ENCODE data around the gene PRIM2.
"Not testable (repeated sequence)": the region's sequence is repeated elsewhere in the genome, so short reads cannot be mapped to it uniquely, and the experiment has no call there.

PRIM2 gene

GRCh38 chr6:57505251-57505650, 187.8 kb downstream of the PRIM2 start:
- DNase-seq (ENCODE audit: low read depth in 2 of 2): not testable (repeated sequence)

DNA sequence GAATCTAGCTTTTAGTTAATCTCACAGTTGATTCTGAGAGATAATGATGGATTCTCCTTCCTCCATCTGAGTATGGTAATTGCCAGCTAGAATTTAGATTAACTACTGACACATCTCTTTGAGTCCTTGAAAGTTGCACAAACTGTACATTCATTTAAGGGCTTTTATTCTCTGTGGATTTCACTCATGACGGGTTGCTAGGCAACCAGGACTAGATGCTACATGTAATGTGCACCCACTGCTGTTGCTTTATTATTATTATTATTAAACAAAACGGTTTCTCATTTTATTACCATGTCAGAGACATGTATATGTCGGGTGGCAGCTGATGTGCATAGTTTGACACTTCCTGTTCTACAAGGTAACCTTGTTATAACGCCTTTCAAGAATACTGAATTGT, 193.0 kb downstream of the PRIM2 start:
- DNase-seq (ENCODE audit: low read depth in 2 of 2): not testable (repeated sequence)

DNA sequence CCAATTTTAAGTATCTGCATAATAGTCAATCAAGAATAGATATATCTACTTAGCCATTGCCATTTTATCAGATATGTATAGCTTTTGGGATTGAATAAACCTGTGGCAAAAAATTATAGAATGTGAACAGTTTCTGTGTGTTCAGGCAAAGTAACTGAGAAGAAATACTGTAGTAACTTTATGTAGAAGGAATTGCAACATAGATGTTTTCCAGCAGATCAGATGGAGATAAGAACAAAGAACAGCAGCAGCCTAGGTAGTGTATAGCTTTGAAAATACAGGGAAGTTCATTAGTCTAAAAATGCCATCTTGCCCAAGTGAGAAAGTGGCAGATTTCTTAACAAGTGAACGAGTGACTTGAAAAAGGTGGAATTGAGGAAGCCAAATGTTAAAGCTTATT, 197.7 kb downstream of the PRIM2 start:
- not testable (repeated sequence) for DNase-seq (ENCODE audit: low read depth in 2 of 2)

- not testable (repeated sequence) for DNase-seq (ENCODE audit: low read depth in 2 of 2)
Measured at GRCh38 chr6:57515845-57516244, 198.4 kb downstream of the PRIM2 start.

DNA sequence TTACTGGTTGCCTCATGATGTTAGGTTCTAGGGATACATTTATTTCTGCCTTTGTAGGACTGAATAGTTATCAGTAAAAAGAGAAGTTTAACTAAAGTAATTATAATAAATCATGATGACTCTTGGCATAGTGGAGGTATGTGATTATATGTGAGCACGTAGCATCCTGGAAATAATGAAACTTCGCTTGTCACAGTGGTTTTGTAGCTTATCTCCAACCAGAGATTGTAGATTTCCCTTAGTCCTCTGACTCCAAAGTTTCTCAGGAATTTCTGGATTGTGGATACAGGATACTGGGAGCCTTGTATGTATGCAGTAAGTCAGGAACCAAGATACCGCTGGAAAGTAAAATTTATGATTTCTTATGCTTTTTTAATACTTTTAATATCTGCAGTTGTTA, 199.3 kb downstream of the PRIM2 start:
- DNase-seq (ENCODE audit: low read depth in 2 of 2): not testable (repeated sequence)

DNA sequence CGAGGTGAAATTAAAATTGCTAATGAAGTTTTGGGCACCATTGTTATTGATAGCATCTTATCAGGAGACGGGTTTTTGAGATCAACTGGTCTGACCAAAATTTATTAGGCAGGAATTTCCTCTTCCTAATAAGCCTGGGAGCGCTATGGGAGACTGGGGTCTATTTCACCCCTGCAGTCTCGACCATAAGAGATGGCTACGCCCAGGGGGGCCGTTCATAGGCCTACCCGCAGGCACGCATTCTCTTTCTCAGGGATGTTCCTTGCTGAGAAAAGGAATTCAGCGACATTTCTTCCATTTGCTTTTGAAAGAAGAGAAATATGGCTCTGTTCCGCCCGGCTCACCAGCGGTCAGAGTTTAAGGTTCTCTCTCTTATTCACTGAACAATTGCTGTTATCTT, 201.8 kb downstream of the PRIM2 start:
- DNase-seq (ENCODE audit: low read depth in 2 of 2): not testable (repeated sequence)

DNA sequence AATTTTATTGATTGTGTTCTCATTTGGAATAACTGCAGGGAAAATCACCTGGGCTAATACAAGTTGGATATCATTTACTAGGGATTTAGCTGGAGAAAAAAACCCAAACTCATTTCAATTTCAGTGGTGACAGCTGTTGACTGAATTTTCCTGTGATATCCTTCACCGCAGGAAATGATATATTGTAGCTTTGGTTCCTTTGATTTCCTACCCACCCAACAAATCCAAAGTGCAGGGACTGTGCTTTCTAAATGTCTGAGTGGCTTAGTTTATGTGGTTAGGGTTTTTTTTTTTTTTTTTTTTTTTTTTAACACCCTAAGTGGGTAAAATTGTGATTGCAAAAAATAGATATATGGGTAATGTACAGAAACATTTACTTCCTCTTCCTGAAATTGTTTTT, 203.7 kb downstream of the PRIM2 start:
- DNase-seq (ENCODE audit: low read depth in 2 of 2): not testable (repeated sequence)

DNA sequence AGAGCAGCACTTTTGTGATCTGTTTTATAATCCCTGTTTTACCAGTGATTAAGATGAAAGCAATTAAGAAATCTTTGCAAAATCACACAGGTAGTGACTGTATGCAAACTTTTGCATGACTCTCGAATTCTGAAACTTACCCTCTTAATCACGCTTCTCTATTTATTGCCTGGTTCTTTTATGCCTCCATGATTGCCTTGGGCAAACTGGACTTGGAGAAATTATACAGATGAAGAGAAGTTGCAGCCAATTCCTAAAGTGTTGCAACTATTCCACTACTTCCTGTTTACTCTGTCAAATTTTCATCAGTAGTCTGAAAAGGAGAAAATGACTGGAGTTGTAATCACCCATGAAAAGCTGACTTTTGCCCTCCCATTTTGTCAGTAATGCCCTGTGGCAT, 205.8 kb downstream of the PRIM2 start:
- not testable (repeated sequence) for DNase-seq (ENCODE audit: low read depth in 2 of 2)

GRCh38 chr6:57529755-57530154, 212.3 kb downstream of the PRIM2 start:
- not testable (repeated sequence) for DNase-seq (ENCODE audit: low read depth in 2 of 2)

DNA sequence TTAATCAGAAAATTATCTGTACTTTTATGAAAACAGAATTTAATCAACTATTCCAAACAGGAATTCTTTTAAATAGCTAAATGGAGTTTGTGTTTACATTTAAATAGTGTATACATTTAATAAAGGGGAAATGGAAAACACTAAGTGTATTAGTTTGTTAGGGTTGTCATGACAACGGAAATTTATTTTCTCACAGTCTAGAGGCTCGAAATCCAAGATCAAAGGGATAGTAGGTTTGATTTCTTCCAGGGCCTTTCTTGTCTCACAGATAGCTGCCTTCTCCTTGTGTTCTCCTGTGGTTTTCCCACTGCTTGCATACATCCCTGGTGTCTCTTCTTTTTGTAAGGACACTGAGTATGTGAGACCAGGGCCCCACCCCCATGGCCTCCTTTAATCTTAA, 215.2 kb downstream of the PRIM2 start:
- not testable (repeated sequence) for DNase-seq (ENCODE audit: low read depth in 2 of 2)

- DNase-seq (ENCODE audit: low read depth in 2 of 2): not testable (repeated sequence)
Measured at GRCh38 chr6:57535121-57535520, 217.7 kb downstream of the PRIM2 start.

GRCh38 chr6:57535994-57536393, 218.6 kb downstream of the PRIM2 start:
- not testable (repeated sequence) for DNase-seq (ENCODE audit: low read depth in 2 of 2)

DNA sequence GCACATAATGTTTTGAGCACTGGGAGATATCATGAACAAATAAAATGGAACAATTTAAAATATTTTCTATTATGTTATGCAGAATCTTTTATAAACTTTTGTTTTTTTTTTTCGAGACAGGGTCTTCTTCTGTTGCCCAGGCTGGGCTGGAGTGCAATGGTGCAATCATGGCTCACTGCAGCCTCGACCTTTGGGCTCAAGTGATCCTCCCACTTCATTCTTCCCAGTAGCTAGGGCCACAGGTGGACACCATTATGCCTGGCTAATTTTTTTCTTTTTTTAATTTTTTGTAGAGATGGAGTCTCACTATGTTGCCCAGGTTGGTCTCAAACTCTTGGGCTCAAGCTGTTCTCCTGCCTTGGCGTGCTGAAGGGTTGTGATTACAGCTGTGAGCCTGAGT, 220.5 kb downstream of the PRIM2 start:
- not testable (repeated sequence) for DNase-seq (ENCODE audit: low read depth in 2 of 2)

- not testable (repeated sequence) for DNase-seq (ENCODE audit: low read depth in 2 of 2)
Measured at GRCh38 chr6:57551961-57552360, 234.5 kb downstream of the PRIM2 start.

GRCh38 chr6:57557855-57558254, 240.4 kb downstream of the PRIM2 start:
- DNase-seq (ENCODE audit: low read depth in 2 of 2): not testable (repeated sequence)

DNA sequence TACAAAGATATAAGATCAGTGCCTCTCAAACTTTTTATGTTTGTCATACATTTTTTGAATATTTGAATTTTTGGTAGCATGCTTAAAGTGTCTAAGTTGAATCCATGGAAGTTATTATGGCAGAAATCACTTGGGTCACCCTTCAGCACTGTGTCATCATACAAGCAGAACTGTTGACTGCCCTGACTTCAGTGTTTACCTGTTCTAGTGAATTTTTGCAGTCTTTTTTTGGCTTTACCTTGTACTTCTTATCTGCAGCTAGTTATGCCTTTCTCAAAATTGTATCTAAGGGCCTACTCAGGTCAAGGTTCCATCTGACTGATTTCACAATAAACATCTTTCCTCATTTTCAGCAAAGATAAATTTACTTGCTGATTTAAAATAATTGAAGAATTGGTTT, 241.7 kb downstream of the PRIM2 start:
- DNase-seq (ENCODE audit: low read depth in 2 of 2): not testable (repeated sequence)

GRCh38 chr6:57562233-57562632, 244.8 kb downstream of the PRIM2 start:
- not testable (repeated sequence) for DNase-seq (ENCODE audit: low read depth in 2 of 2)

GRCh38 chr6:57572119-57572518, 254.7 kb downstream of the PRIM2 start:
- DNase-seq (ENCODE audit: low read depth in 2 of 2): not testable (repeated sequence)

GRCh38 chr6:57572844-57573243, 255.4 kb downstream of the PRIM2 start:
- DNase-seq (ENCODE audit: low read depth in 2 of 2): not testable (repeated sequence)

DNA sequence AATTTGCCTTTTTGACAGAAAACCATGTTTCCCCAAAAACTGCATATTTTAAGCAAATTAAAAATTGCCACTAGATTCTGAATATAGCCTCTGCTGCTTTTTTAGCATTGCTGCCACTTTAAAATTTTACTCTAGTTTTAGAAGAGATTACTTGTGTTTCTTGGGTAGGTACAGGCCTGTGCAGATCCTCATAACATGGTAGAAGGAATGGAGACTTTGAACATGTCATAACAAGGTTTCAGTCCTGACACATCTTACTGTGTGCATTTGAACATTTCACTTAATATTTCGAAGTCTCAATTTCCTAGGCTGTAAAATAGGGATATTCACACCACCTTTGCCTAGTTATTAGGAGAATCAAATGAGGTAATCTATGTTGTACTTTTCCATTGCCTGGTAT, 259.6 kb downstream of the PRIM2 start:
- not testable (repeated sequence) for DNase-seq (ENCODE audit: low read depth in 2 of 2)

- not testable (repeated sequence) for DNase-seq (ENCODE audit: low read depth in 2 of 2)
Measured at GRCh38 chr6:57579489-57579888, 262.1 kb downstream of the PRIM2 start.

- not testable (repeated sequence) for DNase-seq (ENCODE audit: low read depth in 2 of 2)
Measured at GRCh38 chr6:57581586-57581985, 264.2 kb downstream of the PRIM2 start.

DNA sequence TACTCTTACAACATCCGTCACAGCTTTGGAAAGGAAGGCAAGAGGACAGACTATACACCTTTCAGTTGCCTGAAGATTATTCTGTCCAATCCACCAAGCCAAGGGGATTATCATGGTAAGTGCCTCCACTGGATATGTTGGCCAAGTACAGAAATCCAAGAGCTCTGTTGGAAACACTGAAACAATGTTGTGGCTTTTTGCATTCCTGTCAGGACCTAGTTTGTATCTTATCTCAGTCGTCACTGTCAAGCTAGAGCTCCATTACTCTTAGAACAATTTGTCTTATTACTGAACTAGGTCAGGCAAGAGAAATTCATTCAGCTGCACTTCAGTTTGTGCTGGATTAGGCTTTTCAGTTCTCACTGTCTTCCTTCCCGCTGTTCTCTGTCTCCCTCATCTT, 283.7 kb downstream of the PRIM2 start:
- DNase-seq (ENCODE audit: low read depth in 2 of 2): not testable (repeated sequence)

DNA sequence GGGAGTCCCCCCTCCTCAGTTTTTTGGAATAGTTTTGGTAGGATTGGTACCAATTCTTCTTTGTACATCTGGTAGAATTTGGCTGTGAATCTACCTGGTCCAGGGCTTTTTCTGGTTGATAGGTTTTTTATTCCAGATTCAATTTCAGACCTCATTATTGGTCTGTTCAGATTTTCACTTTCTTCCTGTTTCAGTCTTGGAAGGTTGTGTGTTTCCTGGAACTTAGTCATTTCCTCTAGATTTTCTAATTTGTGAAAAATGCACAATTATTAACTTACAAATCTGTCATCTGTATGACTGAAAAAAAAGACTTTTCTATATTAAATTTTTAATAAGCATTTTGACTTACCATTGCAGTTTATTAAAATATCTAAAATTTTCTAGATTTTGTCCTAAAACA, 287.9 kb downstream of the PRIM2 start:
- DNase-seq (ENCODE audit: low read depth in 2 of 2): not testable (repeated sequence)
